Caco-2 (cell line): Measurements from ENCODE around the gene UBE2E1. TPM values are rescaled to one million over a fixed set of nuclear protein-coding genes. Genes with fewer than 3 reads are reported as not detected.

Experiments used
- BruUV-seq: library from RNA; stranded (reverse); fragments of 400-500 nt; replicated peaks from 2 replicates; lab custom pipeline; 2021; lab: Mats Ljungman, UMichigan
- CTCF ChIA-PET: fragments of 300-600 bp; sonication (Branson Sonifier 250); formaldehyde crosslinking; loops from one replicate; lab custom pipeline; 2022; ENCODE audit warnings: antibody characterized with exemption; lab: Charles Lee
- POLR2A ChIA-PET: fragments of 300-600 bp; sonication (Branson Sonifier 250); formaldehyde crosslinking; loops from one replicate; lab custom pipeline; 2022; ENCODE audit warnings: antibody characterized with exemption; lab: Charles Lee
- DNase-seq, 2 experiments: peaks; one replicate each; pipeline versions ENCODE4 v3.0.0 to v3.0.0-alpha.2; 2020 to 2022
- H3K27me3 ChIP-seq: replicated peaks from 2 replicates; pipeline ENCODE4 v1.6.0; 2011; ENCODE audit warnings: low read length; ENCODE audit not compliant: control insufficient read depth, insufficient read depth
- H3K36me3 ChIP-seq: 2 replicates; pipeline ENCODE4 v1.5.1; 2011; ENCODE audit warnings: low read length; ENCODE audit not compliant: control insufficient read depth, insufficient read depth
- H3K4me1 ChIP-seq: fragments of 250-450 bp; sonication (Bioruptor Pico); 2 replicates; pipeline ENCODE4 v1.5.1; 2020; ENCODE audit warnings: mild to moderate bottlenecking
- H3K4me3 ChIP-seq: 2 replicates; pipeline ENCODE4 v1.5.1; 2011; ENCODE audit warnings: low read depth, mild to moderate bottlenecking, control low read depth, low read length
- H3K9me3 ChIP-seq: fragments of 250-450 bp; sonication (Bioruptor Pico); 2 replicates; pipeline ENCODE4 v1.5.1; 2020; ENCODE audit warnings: mild to moderate bottlenecking, moderate library complexity
- H3K27ac Mint-ChIP-seq: one replicate; pipeline ENCODE4 v1.8.0; 2022; ENCODE audit warnings: mixed read lengths; ENCODE audit not compliant: unreplicated experiment
- H3K27me3 Mint-ChIP-seq: one replicate; pipeline ENCODE4 v1.8.0; 2022; ENCODE audit warnings: mixed read lengths; ENCODE audit not compliant: insufficient read depth, unreplicated experiment
- H3K36me3 Mint-ChIP-seq: one replicate; pipeline ENCODE4 v1.8.0; 2022; ENCODE audit warnings: mild to moderate bottlenecking, mixed read lengths; ENCODE audit not compliant: insufficient read depth, unreplicated experiment
- H3K4me1 Mint-ChIP-seq: one replicate; pipeline ENCODE4 v1.8.0; 2022; ENCODE audit warnings: low read depth, mixed read lengths; ENCODE audit not compliant: unreplicated experiment
- H3K4me3 Mint-ChIP-seq: one replicate; pipeline ENCODE4 v1.8.0; 2022; ENCODE audit warnings: mild to moderate bottlenecking, moderate library complexity, mixed read lengths; ENCODE audit not compliant: unreplicated experiment
- H3K9me3 Mint-ChIP-seq: one replicate; pipeline ENCODE4 v1.8.0; 2022; ENCODE audit warnings: mixed read lengths; ENCODE audit not compliant: unreplicated experiment
- CTCF ChIP-seq, 2 experiments: fragments of 200-600 bp in 1 of 2; IDR thresholded peaks; 1 replicate in 1 of 2; 2 replicates in 1 of 2; pipeline versions ENCODE4 v1.5.1 to v1.8.0; 2011 to 2022; ENCODE audit warnings: antibody characterized with exemption in 1 of 2, control low read depth in 1 of 2, inconsistent platforms in 1 of 2, low read depth in 1 of 2, low read length in 1 of 2, mild to moderate bottlenecking in 1 of 2, moderate library complexity in 1 of 2; ENCODE audit not compliant: insufficient read depth in 1 of 2, severe bottlenecking in 1 of 2, unreplicated experiment in 1 of 2
- intact Hi-C: fragments of 100-400 bp; cut with micrococcal nuclease; formaldehyde crosslinking; loops from one replicate; pipeline ENCODE4 v1.10.0; 2022; ENCODE audit not compliant: unreplicated experiment
- total RNA-seq: library from RNA; stranded (reverse); gene quantifications from 2 replicates; pipeline ENCODE4 v1.2.3, GENCODE V29; 2022

UBE2E1 gene
- total RNA-seq, 1 experiment from 2014 or later: 104 TPM

GRCh38 chr3:23865595-23866396 is 60.0 kb downstream of the UBE2E1 start:
- Mint-ChIP-seq H3K27ac (no peak overlapping the region), H3K27me3 (no peaks in the 10 kb centered on the region), H3K9me3 (no peaks in the 10 kb centered on the region), H3K36me3 (peaks cover 28% of the 10 kb centered on the region), H3K4me1 (peaks cover 15% of the 10 kb centered on the region), H3K4me3 (no peak overlapping the region)
- peak; percentile 30 to 58 for DNase-seq
- intact Hi-C loops: no loop called here
- peaks cover 11% of the 10 kb centered on the region for H3K4me1 ChIP-seq
- no peaks in the 10 kb centered on the region for H3K36me3 ChIP-seq
- TF ChIP-seq CTCF (IDR thresholded peaks at IDR 0.05; ENCODE audit: insufficient read depth in 1 of 2, low read depth in 1 of 2, low read length in 1 of 2, severe bottlenecking in 1 of 2, unreplicated experiment in 1 of 2): no peak
- H3K27me3 ChIP-seq: no peaks in the 10 kb centered on the region
- ChIA-PET POLR2A (interaction anchor here (1.3 kb wide), 1 partner anchor 51 kb away, joined by 6 read pairs; the partner anchor contains the start of genes NKIRAS1 and RPL15), CTCF (interaction anchor here (0.6 to 1.3 kb wide), 2 partner anchors 23 to 37 kb away, joined by 4 to 6 read pairs; no protein-coding TSS in a partner anchor)
- no peaks in the 10 kb centered on the region for H3K9me3 ChIP-seq
- H3K4me3 ChIP-seq: no peak overlapping the region
- no TSS peak for BruUV-seq

DNA sequence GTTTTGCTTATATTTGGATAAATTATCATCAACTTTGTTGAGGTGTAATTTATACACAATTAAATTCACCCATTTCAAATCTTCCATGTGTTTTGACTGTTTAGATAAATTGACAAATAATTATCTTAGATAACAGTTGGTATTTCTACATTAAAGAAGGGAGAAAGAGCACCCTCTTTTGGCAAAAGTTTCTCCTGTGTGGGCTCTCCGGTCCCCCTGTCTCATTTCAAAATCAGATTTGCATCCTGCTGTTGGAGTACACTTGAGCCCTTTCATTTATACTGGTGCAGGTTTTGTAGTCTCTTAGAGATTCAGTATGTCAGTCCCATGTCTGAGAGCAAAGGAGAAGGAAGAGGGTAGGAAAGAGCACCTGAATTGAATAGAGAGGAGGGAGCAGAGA is 61.6 kb downstream of the UBE2E1 start:
- H3K4me1 Mint-ChIP-seq: peaks cover 15% of the 10 kb centered on the region
- no peaks in the 10 kb centered on the region for H3K27me3 ChIP-seq
- H3K36me3 ChIP-seq: no peaks in the 10 kb centered on the region
- H3K27ac Mint-ChIP-seq: no peak overlapping the region
- CTCF ChIA-PET: no interaction called here
- intact Hi-C loops: no loop called here
- POLR2A ChIA-PET: no interaction called here
- H3K27me3 Mint-ChIP-seq: no peaks in the 10 kb centered on the region
- no peak for DNase-seq
- H3K4me3 ChIP-seq: no peak overlapping the region
- no TSS peak for BruUV-seq
- no peaks in the 10 kb centered on the region for H3K9me3 Mint-ChIP-seq
- H3K4me3 Mint-ChIP-seq: no peak overlapping the region
- H3K4me1 ChIP-seq: peaks cover 11% of the 10 kb centered on the region
- no peaks in the 10 kb centered on the region for H3K9me3 ChIP-seq
- H3K36me3 Mint-ChIP-seq: peaks cover 25% of the 10 kb centered on the region
- no peak for TF ChIP-seq CTCF (IDR thresholded peaks at IDR 0.05; ENCODE audit: insufficient read depth in 1 of 2, low read depth in 1 of 2, low read length in 1 of 2, severe bottlenecking in 1 of 2, unreplicated experiment in 1 of 2)

DNA sequence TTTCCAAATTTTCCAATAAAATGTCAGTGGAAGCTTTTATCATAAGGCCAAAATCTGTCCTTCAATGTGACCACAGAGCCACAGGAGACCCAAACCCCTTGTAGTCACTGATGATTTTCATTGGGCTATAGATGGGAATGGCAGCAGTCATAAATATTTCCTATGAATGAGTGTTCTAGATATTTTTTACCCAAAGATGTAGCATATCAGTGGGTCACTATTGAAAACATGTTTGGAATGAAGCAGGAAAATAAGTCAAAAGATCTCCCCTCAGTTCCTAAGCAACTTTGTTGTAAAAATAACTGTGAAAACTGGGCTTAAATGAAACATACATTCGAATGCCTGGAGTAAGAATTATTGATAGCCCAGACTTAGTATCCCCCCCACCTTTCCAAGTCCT is 62.1 kb downstream of the UBE2E1 start:
- intact Hi-C loops: no loop called here
- no peaks in the 10 kb centered on the region for H3K27me3 Mint-ChIP-seq
- peaks cover 15% of the 10 kb centered on the region for H3K4me1 Mint-ChIP-seq
- Histone ChIP-seq H3K4me1 (peaks cover 11% of the 10 kb centered on the region), H3K36me3 (no peaks in the 10 kb centered on the region), H3K9me3 (no peaks in the 10 kb centered on the region), H3K27me3 (no peaks in the 10 kb centered on the region), H3K4me3 (no peak overlapping the region)
- peaks cover 20% of the 10 kb centered on the region for H3K36me3 Mint-ChIP-seq
- H3K27ac Mint-ChIP-seq: no peak overlapping the region
- no peaks in the 10 kb centered on the region for H3K9me3 Mint-ChIP-seq
- TF ChIP-seq CTCF (IDR thresholded peaks at IDR 0.05; ENCODE audit: insufficient read depth in 1 of 2, low read depth in 1 of 2, low read length in 1 of 2, severe bottlenecking in 1 of 2, unreplicated experiment in 1 of 2): no peak
- ChIA-PET CTCF (no interaction called here), POLR2A (no interaction called here)
- H3K4me3 Mint-ChIP-seq: no peak overlapping the region
- BruUV-seq: no TSS peak
- DNase-seq: no peak
